GM13977 (cell line): Measurements from ENCODE around the gene S100A7.
"Not testable (repeated sequence)": the region's sequence is repeated elsewhere in the genome, so short reads cannot be mapped to it uniquely, and the experiment has no call there.

Experiments
- DNase-seq: peaks from one replicate; pipeline ENCODE4 v3.0.0; 2012; ENCODE audit warnings: low spot score
- CTCF ChIP-seq: IDR thresholded peaks from 2 replicates; pipeline ENCODE4 v1.5.1; 2012; ENCODE audit warnings: mild to moderate bottlenecking, control low read depth; ENCODE audit not compliant: insufficient read depth; ENCODE audit errors: extremely low read depth, missing control alignments
- in situ Hi-C: fragments of 300-500 bp; cut with MboI; formaldehyde crosslinking; loops from one replicate; pipeline ENCODE4 v1.12.0; 2022; ENCODE audit warnings: low sequenced_read_pairs, low pct_unique_long_range_greater_than_20kb, mixed read lengths, inconsistent platforms; ENCODE audit not compliant: unreplicated experiment

S100A7 gene

GRCh38 chr1:153429266-153430165 is 30.9 kb downstream of the S100A7 start:
- TF ChIP-seq CTCF = no peak
- in situ Hi-C loops = no loop called here
- DNase-seq = no peak

GRCh38 chr1:153428791-153429190 is 31.7 kb downstream of the S100A7 start:
- no peak for TF ChIP-seq CTCF
- no peak for DNase-seq
- in situ Hi-C loops = no loop called here

- DNase-seq = no peak
- in situ Hi-C loops = no loop called here
- TF ChIP-seq CTCF = no peak
Measured at GRCh38 chr1:153428073-153428638, 32.3 kb downstream of the S100A7 start.

GRCh38 chr1:153426809-153427208 is 33.6 kb downstream of the S100A7 start:
- in situ Hi-C loops = no loop called here
- TF ChIP-seq CTCF = no peak
- DNase-seq = no peak

GRCh38 chr1:153422450-153423068 is 37.9 kb downstream of the S100A7 start:
- peak; percentile 66 for DNase-seq
- TF ChIP-seq CTCF = no peak
- in situ Hi-C loops = no loop called here

- in situ Hi-C loops = no loop called here
- DNase-seq = no peak
- TF ChIP-seq CTCF = no peak
Measured at GRCh38 chr1:153420306-153420705, 40.1 kb downstream of the S100A7 start.

GRCh38 chr1:153419436-153419793 is 41.0 kb downstream of the S100A7 start:
- in situ Hi-C loops, DNase-seq: not testable (repeated sequence)

GRCh38 chr1:153418758-153419435 is 41.6 kb downstream of the S100A7 start:
- in situ Hi-C loops, DNase-seq: not testable (repeated sequence)
